Rectal smooth muscle tissue (tissue), 1 donor: ENCODE data around the gene ABCG8.

Experiments
- H3K27ac ChIP-seq: one replicate; pipeline ENCODE4 v1.7.0; 2013; ENCODE audit warnings: low read depth, low read length, inconsistent platforms
- H3K27me3 ChIP-seq: one replicate; pipeline ENCODE4 v1.7.0; 2013; ENCODE audit warnings: low read length; ENCODE audit not compliant: control insufficient read depth, insufficient read depth
- H3K36me3 ChIP-seq: one replicate; pipeline ENCODE4 v1.7.0; 2013; ENCODE audit warnings: low read length; ENCODE audit not compliant: control insufficient read depth, insufficient read depth
- H3K4me1 ChIP-seq: one replicate; pipeline ENCODE4 v1.7.0; 2013; ENCODE audit warnings: low read length; ENCODE audit not compliant: control insufficient read depth, insufficient read depth
- H3K4me3 ChIP-seq: one replicate; pipeline ENCODE4 v1.7.0; 2013; ENCODE audit warnings: low read length
- H3K9ac ChIP-seq: one replicate; pipeline ENCODE4 v1.7.0; 2013; ENCODE audit warnings: low read length

ABCG8 gene

DNA sequence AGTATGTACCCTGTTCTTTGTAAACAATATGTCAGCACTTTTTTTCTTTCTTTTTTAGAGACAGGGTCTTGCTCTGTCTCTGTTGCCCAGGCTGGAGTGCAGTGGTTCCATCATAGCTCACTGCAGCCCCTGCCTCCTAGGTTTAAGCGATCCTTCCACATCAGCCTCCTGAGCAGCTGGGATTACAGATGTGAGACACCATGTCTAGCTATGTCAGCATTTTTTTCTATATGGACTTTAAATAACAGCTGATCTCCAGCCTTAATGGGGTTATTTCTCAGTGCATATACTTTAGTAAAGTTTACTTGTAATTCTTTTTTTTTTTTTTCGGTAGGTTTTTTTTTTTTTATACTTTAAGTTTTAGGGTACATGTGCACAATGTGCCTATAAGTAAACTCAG is 26.8 kb upstream of the ABCG8 start:
- no peak overlapping the region for H3K4me3 ChIP-seq
- no peak overlapping the region for H3K9ac ChIP-seq
- H3K4me1 ChIP-seq, result no peaks in the 10 kb centered on the region
- H3K27me3 ChIP-seq, result no peaks in the 10 kb centered on the region
- H3K27ac ChIP-seq, result no peak overlapping the region
- H3K36me3 ChIP-seq, result no peaks in the 10 kb centered on the region

GRCh38 chr2:43812947-43813346 is 25.8 kb upstream of the ABCG8 start:
- Histone ChIP-seq H3K4me1 (no peaks in the 10 kb centered on the region), H3K27me3 (no peaks in the 10 kb centered on the region), H3K4me3 (no peak overlapping the region), H3K27ac (no peak overlapping the region), H3K9ac (no peak overlapping the region), H3K36me3 (no peaks in the 10 kb centered on the region)

DNA sequence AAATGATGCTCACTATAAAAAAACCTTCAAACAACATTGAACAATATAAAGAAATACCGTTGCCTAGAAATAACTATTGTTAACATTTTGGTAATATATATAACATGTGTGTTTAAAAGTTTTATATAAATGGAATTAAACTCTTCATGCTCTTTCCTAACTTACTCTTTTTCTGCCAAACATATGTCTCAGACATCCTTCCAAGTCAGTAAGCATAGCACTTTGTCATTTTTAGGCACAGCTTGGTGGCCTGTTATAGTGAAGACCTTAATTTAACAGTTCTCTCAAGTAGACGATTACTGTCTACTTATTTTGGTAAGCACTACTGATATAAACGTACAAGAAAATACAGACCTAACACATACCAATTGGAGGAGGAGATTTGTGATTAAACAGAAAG is 24.1 kb upstream of the ABCG8 start:
- Histone ChIP-seq H3K27ac (no peak overlapping the region), H3K9ac (no peak overlapping the region), H3K4me3 (no peak overlapping the region), H3K36me3 (no peaks in the 10 kb centered on the region), H3K27me3 (no peaks in the 10 kb centered on the region), H3K4me1 (no peaks in the 10 kb centered on the region)

- no peak overlapping the region for H3K4me3 ChIP-seq
- no peak overlapping the region for H3K9ac ChIP-seq
- no peaks in the 10 kb centered on the region for H3K27me3 ChIP-seq
- H3K36me3 ChIP-seq, result no peaks in the 10 kb centered on the region
- no peak overlapping the region for H3K27ac ChIP-seq
- no peaks in the 10 kb centered on the region for H3K4me1 ChIP-seq
Measured at GRCh38 chr2:43818761-43819160, 20.0 kb upstream of the ABCG8 start.

GRCh38 chr2:43819491-43820163 is 19.1 kb upstream of the ABCG8 start:
- no peak overlapping the region for H3K27ac ChIP-seq

GRCh38 chr2:43822839-43823238 is 15.9 kb upstream of the ABCG8 start:
- no peak overlapping the region for H3K27ac ChIP-seq
- no peak overlapping the region for H3K9ac ChIP-seq
- no peaks in the 10 kb centered on the region for H3K36me3 ChIP-seq
- no peaks in the 10 kb centered on the region for H3K27me3 ChIP-seq
- H3K4me3 ChIP-seq, result no peak overlapping the region
- no peaks in the 10 kb centered on the region for H3K4me1 ChIP-seq

More at GRCh38 chr2:43819491-43820163, 19.1 kb upstream of the ABCG8 start:
- H3K36me3 ChIP-seq, result no peaks in the 10 kb centered on the region
- H3K4me3 ChIP-seq, result no peak overlapping the region
- H3K9ac ChIP-seq, result no peak overlapping the region
- no peaks in the 10 kb centered on the region for H3K27me3 ChIP-seq
- no peaks in the 10 kb centered on the region for H3K4me1 ChIP-seq

DNA sequence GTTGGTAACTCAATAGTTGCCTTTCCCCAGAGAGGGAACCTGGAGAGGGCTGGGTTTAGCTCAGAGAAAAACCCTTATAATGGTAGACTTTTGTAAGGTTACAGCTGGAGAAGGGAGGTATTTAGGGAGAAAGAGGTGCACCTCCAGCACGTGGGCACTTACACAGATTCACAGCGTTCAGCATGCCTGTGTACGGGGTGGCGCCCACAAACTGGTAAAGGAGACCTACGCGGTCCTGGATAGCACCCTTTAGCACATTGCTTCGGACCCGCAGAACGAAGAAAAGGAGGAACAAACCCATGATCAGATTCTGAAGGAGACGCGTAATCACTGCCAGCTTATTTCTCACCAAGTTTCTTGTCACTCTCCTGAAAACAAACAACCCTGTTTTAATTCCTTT is 15.0 kb upstream of the ABCG8 start:
- Histone ChIP-seq H3K27ac (no peak overlapping the region), H3K4me3 (no peak overlapping the region), H3K4me1 (no peaks in the 10 kb centered on the region), H3K9ac (no peak overlapping the region), H3K27me3 (no peaks in the 10 kb centered on the region), H3K36me3 (no peaks in the 10 kb centered on the region)

- Histone ChIP-seq H3K9ac (no peak overlapping the region), H3K36me3 (no peaks in the 10 kb centered on the region), H3K4me3 (no peak overlapping the region), H3K27me3 (no peaks in the 10 kb centered on the region), H3K27ac (no peak overlapping the region), H3K4me1 (no peaks in the 10 kb centered on the region)
Measured at GRCh38 chr2:43824512-43824911, 14.3 kb upstream of the ABCG8 start.

DNA sequence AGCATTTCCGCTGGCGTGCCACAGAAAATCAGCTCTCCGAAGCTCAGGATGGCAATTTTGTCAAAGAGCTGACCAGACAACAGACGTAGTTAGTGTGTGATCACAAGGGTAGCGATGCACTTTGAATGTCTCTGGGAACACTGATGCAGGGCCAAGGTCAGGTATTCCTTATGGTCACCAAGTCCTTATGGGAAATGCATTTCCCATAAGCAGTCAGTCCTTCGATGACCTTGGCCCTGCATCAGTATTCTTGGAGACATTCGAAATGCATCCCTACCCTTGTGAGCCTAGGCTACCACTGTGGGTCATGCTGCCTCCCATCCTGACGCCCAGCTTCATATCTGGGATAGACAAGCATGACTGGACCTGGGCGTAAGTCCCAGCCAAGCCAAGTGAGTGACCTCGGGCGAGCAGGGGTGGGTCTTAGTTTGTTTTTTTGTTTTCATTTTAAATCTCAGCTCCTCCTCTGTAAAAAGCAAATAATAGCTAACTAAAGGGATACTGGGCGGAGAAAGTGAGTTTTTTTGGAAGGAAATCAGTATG is 13.7 kb upstream of the ABCG8 start:
- H3K27me3 ChIP-seq, result no peaks in the 10 kb centered on the region
- no peaks in the 10 kb centered on the region for H3K36me3 ChIP-seq
- no peak overlapping the region for H3K27ac ChIP-seq
- no peak overlapping the region for H3K4me3 ChIP-seq
- H3K9ac ChIP-seq, result no peak overlapping the region
- H3K4me1 ChIP-seq, result no peaks in the 10 kb centered on the region

DNA sequence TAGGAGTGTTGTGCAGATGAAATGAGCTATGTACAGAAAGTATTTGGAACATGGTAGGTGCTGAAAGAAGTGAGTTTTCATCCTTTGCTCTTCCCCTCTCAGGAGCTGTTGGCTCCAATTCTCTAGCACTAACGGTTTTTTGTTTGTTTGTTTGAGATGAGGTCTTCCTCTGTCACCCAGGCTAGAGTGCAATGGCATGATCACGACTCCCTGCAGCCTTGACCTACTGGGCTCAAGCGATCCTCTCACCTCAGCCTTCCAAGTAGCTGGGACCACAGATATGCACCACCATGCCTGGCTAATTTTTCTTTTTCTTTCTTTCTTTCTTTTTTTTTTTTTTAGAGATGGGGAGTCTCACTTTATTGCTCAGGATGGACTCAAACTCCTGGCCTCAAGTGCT is 12.9 kb upstream of the ABCG8 start:
- no peak overlapping the region for H3K4me3 ChIP-seq
- H3K27ac ChIP-seq, result no peak overlapping the region
- no peaks in the 10 kb centered on the region for H3K36me3 ChIP-seq
- no peak overlapping the region for H3K9ac ChIP-seq
- no peaks in the 10 kb centered on the region for H3K27me3 ChIP-seq
- no peaks in the 10 kb centered on the region for H3K4me1 ChIP-seq

DNA sequence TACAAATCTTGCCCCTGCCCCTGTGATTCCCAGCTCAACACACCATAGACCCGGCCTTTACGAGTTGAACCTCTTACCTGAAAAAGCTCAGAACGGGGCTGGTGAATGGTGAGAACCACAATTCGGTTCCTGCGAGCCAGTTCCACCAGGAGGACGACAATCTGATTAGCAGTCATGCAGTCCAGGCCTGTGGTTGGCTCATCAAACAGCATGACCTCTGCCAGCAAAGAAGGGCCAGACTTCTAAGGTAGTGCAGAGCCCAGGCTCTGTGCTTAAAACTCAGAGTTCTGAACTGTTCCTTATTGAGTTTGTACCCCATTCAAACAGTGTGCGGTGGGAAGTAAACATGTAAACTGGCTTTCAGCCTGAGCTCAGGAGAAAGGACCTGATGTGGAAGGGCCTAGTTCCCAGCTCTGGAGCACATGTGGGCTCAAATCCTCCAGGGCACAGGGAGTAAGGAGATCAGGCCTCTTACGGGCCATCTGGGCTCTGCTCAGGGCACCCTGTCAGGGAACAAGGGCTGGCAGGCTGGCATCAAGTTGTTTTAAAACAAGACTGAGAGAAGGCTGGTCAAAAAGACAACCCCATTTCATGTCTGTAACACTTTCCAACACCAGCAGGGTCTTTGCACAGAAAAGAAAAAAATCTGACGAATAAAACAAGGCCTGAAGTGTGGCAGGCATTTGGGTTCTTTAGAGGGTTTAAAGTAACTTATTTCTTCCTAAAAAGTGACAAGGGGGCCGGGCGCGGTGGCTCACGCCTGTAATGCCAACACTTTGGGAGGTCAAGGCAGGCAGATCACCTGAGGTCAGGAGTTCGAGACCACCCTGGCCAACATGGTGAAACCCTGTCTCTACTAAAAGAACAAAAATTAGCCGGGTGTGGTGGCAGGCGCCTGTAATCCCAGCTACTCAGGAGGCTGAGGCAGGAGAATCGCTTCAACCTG is 12.2 kb upstream of the ABCG8 start:
- H3K27me3 ChIP-seq, result no peaks in the 10 kb centered on the region
- no peaks in the 10 kb centered on the region for H3K36me3 ChIP-seq
- no peak overlapping the region for H3K4me3 ChIP-seq
- H3K27ac ChIP-seq, result no peak overlapping the region
- H3K4me1 ChIP-seq, result no peaks in the 10 kb centered on the region
- no peak overlapping the region for H3K9ac ChIP-seq

- Histone ChIP-seq H3K9ac (no peak overlapping the region), H3K27me3 (no peaks in the 10 kb centered on the region), H3K4me1 (no peaks in the 10 kb centered on the region), H3K36me3 (no peaks in the 10 kb centered on the region), H3K27ac (no peak overlapping the region), H3K4me3 (no peak overlapping the region)
Measured at GRCh38 chr2:43831543-43832294, 7.1 kb upstream of the ABCG8 start.
